Gastroesophageal sphincter (tissue), 4 donors: ENCODE results near the gene HSP90AB1. TPM values are rescaled to one million over a fixed set of nuclear protein-coding genes. Genes with fewer than 3 reads are reported as not detected.

Experiments used
- ATAC-seq: fragments of 150-250 bp; one replicate; pipeline ENCODE4 v1.9.1; 2016; ENCODE audit warnings: mild to moderate bottlenecking, moderate library complexity
- H3K27ac ChIP-seq, 4 donors: fragments of 200-600 bp; sonication (generic) in 3 of 4; 1 replicate in 3 of 4; 2 replicates in 1 of 4; pipeline ENCODE4 v1.5.1; 2016 to 2019
- H3K27me3 ChIP-seq: fragments of 200-600 bp; sonication (generic); one replicate; pipeline ENCODE4 v1.5.1; 2019
- H3K36me3 ChIP-seq, 2 donors: fragments of 200-600 bp; sonication (generic); one replicate each; pipeline ENCODE4 v1.5.1; 2019; ENCODE audit warnings: control low read depth in 1 of 2
- H3K4me1 ChIP-seq, 3 donors: fragments of 200-600 bp; sonication (generic); 1 replicate in 2 of 3; 2 replicates in 1 of 3; pipeline ENCODE4 v1.5.1; 2016 to 2019; ENCODE audit warnings: control low read depth in 2 of 3
- H3K4me3 ChIP-seq, 2 donors: fragments of 200-600 bp; sonication (generic); one replicate each; pipeline ENCODE4 v1.5.1; 2019; ENCODE audit warnings: mild to moderate bottlenecking in 1 of 2, moderate library complexity in 1 of 2
- H3K9me3 ChIP-seq, 3 donors: fragments of 200-600 bp; sonication (generic); one replicate each; pipeline ENCODE4 v1.5.1; 2017 to 2019; ENCODE audit warnings: control low read depth in 2 of 3
- CTCF ChIP-seq, 4 experiments: fragments of 200-600 bp in 2 of 4; fragments of 450-650 bp in 2 of 4; sonication (generic) in 1 of 4; IDR thresholded peaks; one replicate each; pipeline ENCODE4 v1.5.1; 2017 to 2019; ENCODE audit warnings: antibody characterized with exemption in 4 of 4, mild to moderate bottlenecking in 2 of 4, moderate library complexity in 2 of 4
- EP300 ChIP-seq: sonication (generic); formaldehyde crosslinking; IDR thresholded peaks from one replicate; pipeline ENCODE4 v1.6.1; 2017; ENCODE audit warnings: antibody characterized with exemption, mild to moderate bottlenecking
- POLR2A ChIP-seq, 2 donors: fragments of 450-650 bp; IDR thresholded peaks; one replicate each; pipeline ENCODE4 v1.6.1; 2017; ENCODE audit warnings: antibody characterized with exemption in 2 of 2, mild to moderate bottlenecking in 2 of 2, moderate library complexity in 1 of 2
- POLR2AphosphoS5 ChIP-seq: sonication (generic); formaldehyde crosslinking; IDR thresholded peaks from one replicate; pipeline ENCODE4 v1.6.1; 2017; ENCODE audit warnings: antibody characterized with exemption
- WGBS, 2 donors: methylation state at CpG; one replicate each; pipeline ENCODE4 v1.1.5; 2018; ENCODE audit warnings: low coverage in 1 of 2; 5-methylcytosine and 5-hydroxymethylcytosine counted together
- total RNA-seq, 4 donors: library from RNA; depleted of rRNA; stranded (reverse); fragments of >200 nt; gene quantifications; one replicate each; pipeline ENCODE4 v1.1.0, GENCODE V29; 2016

Gene HSP90AB1
- total RNA-seq, 4 donors from 2014 or later, result 553 to 749 (median 626) TPM

GRCh38 chr6:44261581-44261980 is 14.7 kb downstream of the HSP90AB1 start:
- Histone ChIP-seq H3K36me3 (peaks cover 0 to 25% of the 10 kb centered on the region in 2 donors), H3K27ac (no peak overlapping the region), H3K9me3 (no peaks in the 10 kb centered on the region), H3K4me1 (peaks cover 4 to 48% (median 34%) of the 10 kb centered on the region in 3 donors), H3K4me3 (no peak overlapping the region), H3K27me3 (no peaks in the 10 kb centered on the region)
- no peak for ATAC-seq
- TF ChIP-seq CTCF (IDR thresholded peaks at IDR 0.05), result no peak
- no peak for TF ChIP-seq POLR2A (IDR thresholded peaks at IDR 0.05)
- TF ChIP-seq EP300, result no peak
- TF ChIP-seq POLR2AphosphoS5, result no peak
- no CpG with 5 or more reads among the region's 8 CpGs for WGBS, 2 donors

- peaks cover 4 to 42% (median 33%) of the 10 kb centered on the region in 3 donors for H3K4me1 ChIP-seq
- ATAC-seq, result no peak
- H3K27me3 ChIP-seq, result no peaks in the 10 kb centered on the region
- peaks cover 0 to 25% of the 10 kb centered on the region in 2 donors for H3K36me3 ChIP-seq
- peak overlapping the region in 1 of 4 donors; percentile 16 for H3K27ac ChIP-seq
- 72% methylated on average over 2 of the region's 7 CpGs; no CpG with 5 or more reads in 1 of the 2 donors for WGBS, 2 donors
- TF ChIP-seq EP300, result no peak
- H3K4me3 ChIP-seq, result peak overlapping the region in 1 of 2 donors; percentile 87
- H3K9me3 ChIP-seq, result no peaks in the 10 kb centered on the region
Observed at GRCh38 chr6:44262467-44263353, 15.8 kb downstream of the HSP90AB1 start.

DNA sequence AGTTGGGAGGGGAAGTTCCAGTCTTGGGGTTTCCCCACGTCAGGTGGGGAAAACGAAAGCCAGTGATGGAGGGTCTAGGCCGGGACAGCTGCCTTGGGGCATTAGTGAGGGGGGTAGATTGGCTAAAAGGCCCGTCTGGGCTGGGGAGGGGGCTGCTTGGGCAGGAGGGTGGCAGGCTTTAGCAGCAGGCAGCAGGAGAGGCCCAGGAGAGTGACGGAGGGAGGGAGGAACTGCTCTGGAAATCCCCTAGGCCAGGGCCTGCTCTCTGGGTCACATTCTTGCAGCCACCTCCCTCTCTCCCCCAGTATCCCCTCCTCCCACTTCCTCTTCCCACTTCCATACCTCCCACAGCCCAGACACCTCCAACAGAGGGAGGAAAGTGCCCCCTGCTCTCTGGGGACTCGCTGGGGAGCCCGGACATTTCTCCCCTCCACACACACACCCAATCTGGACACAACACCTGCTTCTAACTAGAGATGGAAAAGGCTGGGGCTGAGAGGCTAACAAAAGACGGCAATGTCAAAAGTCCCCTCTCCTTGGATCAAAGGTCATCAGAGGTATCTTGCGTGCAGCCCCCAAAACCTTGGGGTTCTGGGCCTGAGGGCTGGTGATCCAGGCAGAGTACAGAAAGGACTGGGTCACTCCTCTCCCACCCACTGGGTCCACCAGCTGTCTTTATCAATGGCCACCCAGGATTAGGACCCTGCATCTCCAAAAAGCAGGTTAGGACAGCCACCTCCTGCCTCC is 16.6 kb downstream of the HSP90AB1 start:
- ATAC-seq, result no peak
- no peak for TF ChIP-seq POLR2A (IDR thresholded peaks at IDR 0.05)
- TF ChIP-seq CTCF (IDR thresholded peaks at IDR 0.05), result no peak
- no peak for TF ChIP-seq EP300
- no peak for TF ChIP-seq POLR2AphosphoS5
- H3K4me3 ChIP-seq, result peak overlapping the region in 1 of 2 donors; percentile 87

GRCh38 chr6:44264154-44265006 is 17.5 kb downstream of the HSP90AB1 start:
- no peak for ATAC-seq
- H3K36me3 ChIP-seq, result peaks cover 0 to 15% of the 10 kb centered on the region in 2 donors
- peak overlapping the region; percentile 41 to 87 for H3K4me3 ChIP-seq
- WGBS, 2 donors, result 0 to 11% methylated on average over 5 to 6 of the region's 13 CpGs
- TF ChIP-seq POLR2A (IDR thresholded peaks at IDR 0.05) (no peak), POLR2AphosphoS5 (no peak), EP300 (no peak), CTCF (IDR thresholded peaks at IDR 0.05) (no peak)
- H3K9me3 ChIP-seq, result no peaks in the 10 kb centered on the region
- peaks cover 4 to 36% (median 29%) of the 10 kb centered on the region in 3 donors for H3K4me1 ChIP-seq
- H3K27me3 ChIP-seq, result peaks cover 15% of the 10 kb centered on the region
- H3K27ac ChIP-seq, result peak overlapping the region in 3 of 4 donors; percentile 87 to 91 (median 90)

More for the DNA sequence above, 16.6 kb downstream of the HSP90AB1 start:
- H3K4me1 ChIP-seq, result peaks cover 4 to 36% (median 29%) of the 10 kb centered on the region in 3 donors
- H3K36me3 ChIP-seq, result peaks cover 0 to 24% of the 10 kb centered on the region in 2 donors
- H3K9me3 ChIP-seq, result no peaks in the 10 kb centered on the region
- H3K27ac ChIP-seq, result peak overlapping the region in 1 of 4 donors; percentile 16
- 32 to 51% methylated on average over 5 to 7 of the region's 9 CpGs for WGBS, 2 donors
- peaks cover 7% of the 10 kb centered on the region for H3K27me3 ChIP-seq
